CD4-positive, alpha-beta T cell (primary cell): ENCODE measurements around the gene SLC35E3. TPM values are rescaled to one million over a fixed set of nuclear protein-coding genes. Genes with fewer than 3 reads are reported as not detected.

ENCODE experiments used
- ATAC-seq: fragments of 200-7000 bp; cut with Tn5 transposase; one replicate; pipeline ENCODE4 v1.10.0; 2022; ENCODE audit warnings: mild to moderate bottlenecking; ENCODE audit not compliant: poor library complexity
- CTCF ChIA-PET: fragments of 350-600 bp; sonication (Branson Sonifier 250); formaldehyde crosslinking; loops from one replicate; lab custom pipeline; 2021; ENCODE audit warnings: antibody characterized with exemption, inconsistent platforms; lab: Charles Lee
- POLR2A ChIA-PET: fragments of 350-600 bp; sonication (Branson Sonifier 250); formaldehyde crosslinking; loops from one replicate; lab custom pipeline; 2021; ENCODE audit warnings: antibody characterized with exemption, inconsistent platforms; lab: Charles Lee
- DNase-seq, 14 experiments: peaks; one replicate each; pipeline ENCODE4 v3.0.0-alpha.2; 2013 to 2020; ENCODE audit warnings: mixed read lengths in 2 of 14
- H3K27ac ChIP-seq, 2 donors: one replicate each; pipeline versions ENCODE4 v1.5.1 to v1.7.0; 2013; ENCODE audit warnings: low read length in 2 of 2, low read depth in 1 of 2, mild to moderate bottlenecking in 1 of 2
- H3K27me3 ChIP-seq, 2 experiments: 1 replicate in 1 of 2; 2 replicates in 1 of 2; pipeline versions ENCODE4 v1.6.1 to v1.7.0; 2013; ENCODE audit warnings: low read length in 2 of 2, control low read depth in 1 of 2, mild to moderate bottlenecking in 1 of 2, moderate library complexity in 1 of 2; ENCODE audit not compliant: insufficient read depth in 2 of 2, control insufficient read depth in 1 of 2
- H3K36me3 ChIP-seq: one replicate; pipeline ENCODE4 v1.6.1; 2013; ENCODE audit warnings: low read length, control low read depth; ENCODE audit not compliant: insufficient read depth
- H3K4me1 ChIP-seq: one replicate; pipeline ENCODE4 v1.6.1; 2013; ENCODE audit warnings: low read length, control low read depth; ENCODE audit not compliant: insufficient read depth
- H3K4me3 ChIP-seq: one replicate; pipeline ENCODE4 v1.5.1; 2013; ENCODE audit warnings: mild to moderate bottlenecking, low read length, moderate library complexity
- H3K9me3 ChIP-seq, 2 experiments: 1 replicate in 1 of 2; 2 replicates in 1 of 2; pipeline versions ENCODE4 v1.6.1 to v1.7.0; 2013; ENCODE audit warnings: low read length in 2 of 2, mild to moderate bottlenecking in 2 of 2, control low read depth in 1 of 2, moderate library complexity in 1 of 2; ENCODE audit not compliant: control insufficient read depth in 1 of 2, insufficient read depth in 1 of 2
- H3K27ac Mint-ChIP-seq: one replicate; pipeline ENCODE4 v1.8.0; 2020; ENCODE audit warnings: mixed read lengths
- H3K27me3 Mint-ChIP-seq: one replicate; pipeline ENCODE4 v1.8.0; 2021; ENCODE audit warnings: mixed read lengths
- H3K36me3 Mint-ChIP-seq: one replicate; pipeline ENCODE4 v1.8.0; 2021; ENCODE audit warnings: low read depth, mixed read lengths
- H3K4me1 Mint-ChIP-seq: one replicate; pipeline ENCODE4 v1.8.0; 2021; ENCODE audit warnings: low read depth, mixed read lengths
- H3K4me3 Mint-ChIP-seq: one replicate; pipeline ENCODE4 v1.8.0; 2020; ENCODE audit warnings: mild to moderate bottlenecking, mixed read lengths
- H3K9me3 Mint-ChIP-seq: one replicate; pipeline ENCODE4 v1.8.0; 2020; ENCODE audit warnings: mixed read lengths
- CTCF ChIP-seq: fragments of 200-600 bp; IDR thresholded peaks from one replicate; pipeline ENCODE4 v1.8.0; 2022; ENCODE audit warnings: antibody characterized with exemption, mild to moderate bottlenecking
- intact Hi-C, 2 experiments: fragments of 100-400 bp; cut with DNase I in 1 of 2; cut with micrococcal nuclease in 1 of 2; formaldehyde crosslinking; loops; one replicate each; pipeline versions ENCODE4 v1.15.1 to v1.9.0; 2023 to 2025; cut with DNase I, micrococcal nuclease
- total RNA-seq, 174 experiments: library from RNA in 2 of 174; stranded (reverse) in 2 of 174; gene quantifications; one replicate each; pipeline ENCODE4 v1.2.3 and lab custom pipeline; 2021 to 2026

SLC35E3 gene
- total RNA-seq, 2 experiments from 2014 or later, result 3.5 to 6.1 TPM

- intact Hi-C loops, result no loop called here
- POLR2A ChIA-PET, result no interaction called here
These were observed 44.3 kb downstream of the SLC35E3 start for GRCh38 chr12:68790081-68790951.

GRCh38 chr12:68790952-68791234 lies 44.9 kb downstream of the SLC35E3 start:
- ChIA-PET POLR2A (no interaction called here), CTCF (no interaction called here)
- no peak overlapping the region for H3K4me3 Mint-ChIP-seq
- Histone ChIP-seq H3K27me3 (no peaks in the 10 kb centered on the region), H3K9me3 (no peaks in the 10 kb centered on the region), H3K4me3 (no peak overlapping the region), H3K27ac (no peak overlapping the region), H3K4me1 (no peaks in the 10 kb centered on the region), H3K36me3 (no peaks in the 10 kb centered on the region)
- ATAC-seq (no peak), DNase-seq (no peak)
- TF ChIP-seq CTCF, result no peak
- no peak overlapping the region for H3K27ac Mint-ChIP-seq
- H3K36me3 Mint-ChIP-seq, result no peaks in the 10 kb centered on the region
- no peaks in the 10 kb centered on the region for H3K4me1 Mint-ChIP-seq
- no peaks in the 10 kb centered on the region for H3K9me3 Mint-ChIP-seq
- intact Hi-C loops, result no loop called here
- no peaks in the 10 kb centered on the region for H3K27me3 Mint-ChIP-seq

More at GRCh38 chr12:68790081-68790951, 44.3 kb downstream of the SLC35E3 start:
- Histone ChIP-seq H3K27me3 (no peaks in the 10 kb centered on the region), H3K27ac (no peak overlapping the region), H3K4me3 (no peak overlapping the region), H3K9me3 (no peaks in the 10 kb centered on the region), H3K36me3 (no peaks in the 10 kb centered on the region), H3K4me1 (no peaks in the 10 kb centered on the region)
- no peak for DNase-seq
- no peak overlapping the region for H3K4me3 Mint-ChIP-seq
- H3K4me1 Mint-ChIP-seq, result no peaks in the 10 kb centered on the region
- ATAC-seq, result no peak
- no peak overlapping the region for H3K27ac Mint-ChIP-seq
- H3K36me3 Mint-ChIP-seq, result no peaks in the 10 kb centered on the region
- H3K27me3 Mint-ChIP-seq, result no peaks in the 10 kb centered on the region
- TF ChIP-seq CTCF, result no peak
- H3K9me3 Mint-ChIP-seq, result no peaks in the 10 kb centered on the region
- CTCF ChIA-PET, result no interaction called here

- TF ChIP-seq CTCF, result no peak
- POLR2A ChIA-PET, result no interaction called here
- no peaks in the 10 kb centered on the region for H3K9me3 Mint-ChIP-seq
- ATAC-seq, result no peak
- H3K27ac Mint-ChIP-seq, result no peak overlapping the region
- CTCF ChIA-PET, result no interaction called here
- H3K4me3 Mint-ChIP-seq, result no peak overlapping the region
- Histone ChIP-seq H3K36me3 (no peaks in the 10 kb centered on the region), H3K27me3 (no peaks in the 10 kb centered on the region), H3K4me1 (no peaks in the 10 kb centered on the region), H3K9me3 (no peaks in the 10 kb centered on the region), H3K4me3 (no peak overlapping the region), H3K27ac (no peak overlapping the region)
- H3K27me3 Mint-ChIP-seq, result no peaks in the 10 kb centered on the region
- H3K36me3 Mint-ChIP-seq, result no peaks in the 10 kb centered on the region
- intact Hi-C loops, result no loop called here
- no peaks in the 10 kb centered on the region for H3K4me1 Mint-ChIP-seq
- DNase-seq, result no peak
These were observed 46.0 kb downstream of the SLC35E3 start for GRCh38 chr12:68791897-68792481.
